Upper lobe of left lung (tissue), 6 donors: ENCODE results near the gene ASCL2. TPM values are rescaled to one million over a fixed set of nuclear protein-coding genes. Genes with fewer than 3 reads are reported as not detected.

Experiments used
- ATAC-seq, 2 donors: fragments of 200-7000 bp; cut with Tn5 transposase; one replicate each; pipeline ENCODE4 v1.9.1; 2022; ENCODE audit warnings: mild to moderate bottlenecking in 2 of 2, moderate library complexity in 2 of 2; ENCODE audit not compliant: low FRiP score in 2 of 2
- DNase-seq, 2 donors: peaks; one replicate each; pipeline ENCODE4 v3.0.0-alpha.2; 2019 to 2020
- H3K27ac ChIP-seq, 4 donors: fragments of 200-600 bp; sonication (generic); one replicate each; pipeline ENCODE4 v1.5.1; 2016 to 2019
- H3K27me3 ChIP-seq, 4 donors: fragments of 200-600 bp; sonication (generic); one replicate each; pipeline ENCODE4 v1.5.1; 2017 to 2019
- H3K36me3 ChIP-seq, 4 donors: fragments of 200-600 bp; sonication (generic); one replicate each; pipeline ENCODE4 v1.5.1; 2016 to 2019
- H3K4me1 ChIP-seq, 4 donors: fragments of 200-600 bp; sonication (generic); one replicate each; pipeline ENCODE4 v1.5.1; 2018 to 2019
- H3K4me3 ChIP-seq, 4 donors: fragments of 200-600 bp; sonication (generic); one replicate each; pipeline ENCODE4 v1.5.1; 2017 to 2019; ENCODE audit warnings: mild to moderate bottlenecking in 2 of 4, moderate library complexity in 1 of 4
- H3K9me3 ChIP-seq, 4 donors: fragments of 200-600 bp; sonication (generic); one replicate each; pipeline ENCODE4 v1.5.1; 2018 to 2019
- CTCF ChIP-seq, 6 experiments: fragments of 450-650 bp in 4 of 6; fragments of 200-600 bp in 2 of 6; sonication (generic) in 2 of 6; IDR thresholded peaks; one replicate each; pipeline ENCODE4 v1.5.1; 2016 to 2019; ENCODE audit warnings: antibody characterized with exemption in 6 of 6
- EP300 ChIP-seq, 4 donors: sonication (generic); formaldehyde crosslinking; IDR thresholded peaks; one replicate each; pipeline ENCODE4 v1.5.1; 2017; ENCODE audit warnings: antibody characterized with exemption in 4 of 4, control low read depth in 2 of 4
- POLR2A ChIP-seq, 4 donors: fragments of 450-650 bp; IDR thresholded peaks; one replicate each; pipeline ENCODE4 v1.5.1; 2016 to 2017; ENCODE audit warnings: antibody characterized with exemption in 4 of 4, mild to moderate bottlenecking in 2 of 4
- POLR2AphosphoS5 ChIP-seq, 2 donors: sonication (generic); formaldehyde crosslinking; IDR thresholded peaks; one replicate each; pipeline ENCODE4 v1.5.1; 2017; ENCODE audit warnings: antibody characterized with exemption in 2 of 2
- WGBS, 2 donors: methylation state at CpG; one replicate each; pipeline ENCODE4 v1.1.5; 2017 to 2018; 5-methylcytosine and 5-hydroxymethylcytosine counted together
- total RNA-seq, 6 donors: library from RNA; depleted of rRNA in 4 of 6; stranded (reverse); fragments of >200 nt in 4 of 6; gene quantifications; one replicate each; pipeline versions ENCODE4 v1.1.0 to v1.2.1, GENCODE V29; 2016 to 2021
- donor health status: DM: no; HTN: no; CAD: no; lungs with moderate emphysema.
- donor health status: DM: no; HTN: yes; CAD: no; lungs with severe emphysema.

Gene ASCL2
- total RNA-seq, 6 donors from 2014 or later = 1.4 to 3.4 (median 1.9) TPM; not detected in 2

GRCh38 chr11:2314525-2315394, 44.4 kb upstream of the ASCL2 start:
- Histone ChIP-seq H3K27ac (peak overlapping the region; percentile 65 to 83 (median 81)), H3K36me3 (no peaks in the 10 kb centered on the region), H3K27me3 (no peaks in the 10 kb centered on the region), H3K9me3 (no peaks in the 10 kb centered on the region), H3K4me3 (no peak overlapping the region), H3K4me1 (peaks cover 19 to 34% (median 21%) of the 10 kb centered on the region in 4 donors)
- ATAC-seq (peak; percentile 67 to 70), DNase-seq (peak; percentile 66 to 82)
- 43 to 45% methylated on average over 6 to 14 of the region's 16 CpGs for WGBS, 2 donors
- TF ChIP-seq EP300 (IDR thresholded peaks at IDR 0.05) (no peak), POLR2A (IDR thresholded peaks at IDR 0.05) (no peak), CTCF (IDR thresholded peaks at IDR 0.05) (no peak), POLR2AphosphoS5 (IDR thresholded peaks at IDR 0.05) (no peak)

DNA sequence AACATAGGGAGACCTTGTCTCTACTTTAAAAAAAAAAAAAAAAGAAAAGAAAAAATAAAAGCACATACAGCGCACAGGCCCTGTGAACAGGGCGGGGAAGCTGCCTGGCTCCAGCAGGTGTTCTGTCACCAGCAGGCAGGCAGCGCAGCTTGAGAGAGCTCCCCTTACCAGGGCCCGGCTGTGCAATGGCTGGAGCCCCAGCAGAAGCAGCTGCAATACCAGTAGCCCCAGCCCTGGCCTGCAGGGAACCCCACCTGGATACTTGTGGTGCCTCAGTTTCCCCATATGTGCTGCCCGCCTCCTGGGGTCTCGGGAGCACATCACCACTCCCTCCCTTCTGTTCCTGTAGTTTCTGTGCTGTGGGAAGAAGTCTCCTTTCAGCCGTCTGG, 43.7 kb upstream of the ASCL2 start:
- H3K4me1 ChIP-seq = peaks cover 19 to 39% (median 21%) of the 10 kb centered on the region in 4 donors

DNA sequence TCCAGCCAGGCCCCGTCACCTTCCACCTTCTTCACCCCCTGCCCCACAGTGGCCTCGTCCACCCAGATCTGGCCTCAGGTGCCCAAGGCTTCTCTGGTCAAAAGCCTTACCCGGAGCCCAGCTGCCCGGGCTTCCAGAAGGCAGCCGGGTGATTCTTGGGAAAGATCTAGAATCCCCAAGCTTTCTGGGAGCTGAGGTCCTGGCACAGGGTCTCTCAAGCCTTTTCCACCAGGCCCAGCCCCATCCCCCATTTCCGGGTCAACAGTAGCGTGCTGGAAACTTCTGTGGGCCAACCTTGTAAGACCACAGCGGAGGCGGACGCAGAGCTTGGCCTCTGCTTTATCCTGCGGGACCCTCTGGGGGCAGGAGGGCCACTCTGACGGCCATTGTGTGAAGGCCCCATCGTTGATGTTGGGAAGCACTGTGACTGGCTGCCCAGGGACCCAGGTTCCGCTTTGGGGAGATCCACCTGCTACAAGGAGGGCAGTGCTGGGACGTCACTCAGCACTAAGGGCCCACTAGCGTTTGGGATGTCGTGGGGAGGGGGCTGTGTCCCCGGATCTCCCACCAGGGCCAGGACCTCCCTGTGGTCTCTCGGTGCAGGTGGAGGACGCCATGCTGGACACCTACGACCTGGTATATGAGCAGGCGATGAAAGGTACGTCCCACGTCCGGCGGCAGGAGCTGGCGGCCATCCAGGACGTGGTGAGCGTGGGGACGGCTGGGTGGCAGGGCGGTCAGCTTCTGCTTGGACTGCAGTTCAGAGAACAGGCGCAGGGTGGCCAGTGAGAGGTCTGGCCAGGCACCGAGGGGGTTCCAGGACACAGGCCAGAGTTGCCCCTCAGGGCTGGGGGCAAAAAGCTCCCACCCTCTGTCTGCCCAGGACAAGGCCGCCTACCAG, 42.9 kb upstream of the ASCL2 start:
- WGBS, 2 donors = 87 to 94% methylated on average over 22 to 34 of the region's 34 CpGs
- ATAC-seq (no peak), DNase-seq (peak in 1 of 2 donors; percentile 75)
- Histone ChIP-seq H3K9me3 (no peaks in the 10 kb centered on the region), H3K27ac (no peak overlapping the region), H3K4me3 (no peak overlapping the region), H3K4me1 (peaks cover 19 to 39% (median 21%) of the 10 kb centered on the region in 4 donors), H3K36me3 (no peaks in the 10 kb centered on the region), H3K27me3 (no peaks in the 10 kb centered on the region)
- TF ChIP-seq CTCF (IDR thresholded peaks at IDR 0.05) (no peak), POLR2A (IDR thresholded peaks at IDR 0.05) (no peak), EP300 (IDR thresholded peaks at IDR 0.05) (no peak), POLR2AphosphoS5 (IDR thresholded peaks at IDR 0.05) (no peak)

More for the DNA sequence above, 43.7 kb upstream of the ASCL2 start:
- Histone ChIP-seq H3K27me3 (no peaks in the 10 kb centered on the region), H3K27ac (peak overlapping the region; percentile 65 to 83 (median 81)), H3K4me3 (no peak overlapping the region), H3K36me3 (no peaks in the 10 kb centered on the region), H3K9me3 (no peaks in the 10 kb centered on the region)
- WGBS, 2 donors = 89 to 93% methylated on average over 7 of the region's 7 CpGs
- ATAC-seq = no peak
- DNase-seq = no peak
- TF ChIP-seq CTCF (IDR thresholded peaks at IDR 0.05) (no peak), EP300 (IDR thresholded peaks at IDR 0.05) (no peak), POLR2AphosphoS5 (IDR thresholded peaks at IDR 0.05) (no peak), POLR2A (IDR thresholded peaks at IDR 0.05) (no peak)

DNA sequence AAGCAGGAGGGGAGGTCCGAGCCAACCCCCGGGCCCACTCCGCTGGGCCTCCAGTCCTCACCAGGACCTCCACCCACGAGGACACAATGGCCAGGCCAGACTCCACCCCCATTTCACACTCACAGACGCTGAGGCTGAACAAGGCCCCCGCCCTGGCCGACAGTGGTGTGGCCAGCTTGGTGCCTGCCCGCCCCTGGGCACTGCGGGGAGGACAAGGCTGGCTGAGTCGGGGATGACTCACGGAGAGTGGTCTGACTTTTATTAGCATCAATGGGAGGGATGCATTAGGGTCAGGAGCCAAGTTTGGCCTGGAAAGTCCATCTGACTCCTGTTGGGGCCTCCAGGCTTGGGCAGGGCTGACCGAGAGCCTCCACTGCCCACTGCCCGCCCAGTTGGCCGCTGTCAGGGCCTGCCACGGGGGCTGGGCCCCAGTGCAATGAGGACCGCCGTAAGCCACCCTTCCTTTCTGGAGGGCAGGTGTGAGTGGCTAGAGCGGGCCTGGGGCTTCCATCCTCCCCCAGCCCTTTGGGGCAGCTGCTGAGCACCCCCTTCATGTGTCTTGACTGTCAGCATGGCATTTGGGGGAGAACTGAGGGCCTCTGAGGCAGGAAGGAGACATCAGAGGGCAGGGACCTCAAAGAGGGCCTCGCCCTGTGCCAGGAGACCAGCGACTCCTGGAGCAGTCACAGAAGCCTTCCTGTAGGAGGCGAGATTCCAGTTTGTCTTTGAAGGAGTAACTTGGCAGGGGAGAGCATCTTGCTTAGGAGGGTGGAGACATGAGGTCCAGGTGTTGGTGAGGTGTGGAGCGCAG, 42.0 kb upstream of the ASCL2 start:
- Histone ChIP-seq H3K36me3 (no peaks in the 10 kb centered on the region), H3K27ac (peak overlapping the region; percentile 43 to 65 (median 54)), H3K9me3 (no peaks in the 10 kb centered on the region), H3K4me1 (peaks cover 20 to 44% (median 23%) of the 10 kb centered on the region in 4 donors), H3K4me3 (no peak overlapping the region), H3K27me3 (no peaks in the 10 kb centered on the region)
- DNase-seq (peak in 1 of 2 donors; percentile 66), ATAC-seq (peak in 1 of 2 donors; percentile 44)
- WGBS, 2 donors = 80% methylated on average over 2 to 22 of the region's 22 CpGs
- TF ChIP-seq POLR2AphosphoS5 (IDR thresholded peaks at IDR 0.05) = peak in 1 of 2 donors; percentile 21
- TF ChIP-seq EP300 (IDR thresholded peaks at IDR 0.05) = no peak
- TF ChIP-seq CTCF (IDR thresholded peaks at IDR 0.05) = no peak
- TF ChIP-seq POLR2A (IDR thresholded peaks at IDR 0.05) = no peak
